NCI-H1105 treated with DMSO at 0.1 percent for 48 hours (cell line): Measurements from ENCODE around the gene SPAG9.
"Not testable (repeated sequence)": the region's sequence is repeated elsewhere in the genome, so short reads cannot be mapped to it uniquely, and the experiment has no call there.

ENCODE experiments used
- DNase-seq: peaks from one replicate; lab custom pipeline; 2025; lab: John Stamatoyannopoulos, UW

Gene SPAG9

GRCh38 chr17:51088287-51088686, 32.4 kb downstream of the SPAG9 start:
- no peak for DNase-seq

- no peak for DNase-seq
Measured at GRCh38 chr17:51087072-51087757, 33.5 kb downstream of the SPAG9 start.

- no peak for DNase-seq
Measured at GRCh38 chr17:51085150-51085805, 35.4 kb downstream of the SPAG9 start.

GRCh38 chr17:51083981-51084380, 36.7 kb downstream of the SPAG9 start:
- no peak for DNase-seq

GRCh38 chr17:51083364-51083763, 37.3 kb downstream of the SPAG9 start:
- not testable (repeated sequence) for DNase-seq

GRCh38 chr17:51079049-51079448, 41.6 kb downstream of the SPAG9 start:
- DNase-seq: no peak

GRCh38 chr17:51078009-51078592, 42.6 kb downstream of the SPAG9 start:
- DNase-seq: no peak

GRCh38 chr17:51076821-51077220, 43.8 kb downstream of the SPAG9 start:
- DNase-seq: no peak

- DNase-seq: no peak
Measured at GRCh38 chr17:51071556-51071955, 49.1 kb downstream of the SPAG9 start.

- DNase-seq: no peak
Measured at GRCh38 chr17:51065466-51065865, 55.2 kb downstream of the SPAG9 start.

- DNase-seq: no peak
Measured at GRCh38 chr17:51064061-51064735, 56.5 kb downstream of the SPAG9 start.

- DNase-seq: no peak
Measured at GRCh38 chr17:51060396-51060795, 60.3 kb downstream of the SPAG9 start.

GRCh38 chr17:51059781-51060180, 60.9 kb downstream of the SPAG9 start:
- no peak for DNase-seq

GRCh38 chr17:51057534-51057933, 63.1 kb downstream of the SPAG9 start:
- DNase-seq: no peak

- DNase-seq: peak; percentile 20
Measured at GRCh38 chr17:51056813-51057510, 63.7 kb downstream of the SPAG9 start.

GRCh38 chr17:51054748-51055147, 65.9 kb downstream of the SPAG9 start:
- no peak for DNase-seq

- no peak for DNase-seq
Measured at GRCh38 chr17:51052235-51052634, 68.4 kb downstream of the SPAG9 start.

- DNase-seq: no peak
Measured at GRCh38 chr17:51050291-51051033, 70.2 kb downstream of the SPAG9 start.

- DNase-seq: peak; percentile 76
Measured at GRCh38 chr17:51046514-51047384, 73.9 kb downstream of the SPAG9 start.

- DNase-seq: no peak
Measured at GRCh38 chr17:51046046-51046445, 74.6 kb downstream of the SPAG9 start.

- DNase-seq: no peak
Measured at GRCh38 chr17:51045621-51046020, 75.0 kb downstream of the SPAG9 start.
